Forelimb muscle (tissue), 1 donor: ENCODE data around the gene MYBPHL. TPM values are rescaled to one million over a fixed set of nuclear protein-coding genes. Genes with fewer than 3 reads are reported as not detected.

Source experiments
- DNase-seq: peaks from one replicate; pipeline ENCODE4 v3.0.0-alpha.2; 2013; ENCODE audit warnings: low read depth
- polyA plus RNA-seq: library from polyadenylated mRNA; unstranded; fragments of 120-200 nt; gene quantifications from one replicate; pipeline ENCODE4 v1.2.1, GENCODE V29; 2013; ENCODE audit not compliant: insufficient read length

Gene MYBPHL
- polyA plus RNA-seq, 1 donor: 1.2 TPM

- DNase-seq: no peak
Observed at GRCh38 chr1:109279615-109280278, 27.1 kb downstream of the MYBPHL start.

DNA sequence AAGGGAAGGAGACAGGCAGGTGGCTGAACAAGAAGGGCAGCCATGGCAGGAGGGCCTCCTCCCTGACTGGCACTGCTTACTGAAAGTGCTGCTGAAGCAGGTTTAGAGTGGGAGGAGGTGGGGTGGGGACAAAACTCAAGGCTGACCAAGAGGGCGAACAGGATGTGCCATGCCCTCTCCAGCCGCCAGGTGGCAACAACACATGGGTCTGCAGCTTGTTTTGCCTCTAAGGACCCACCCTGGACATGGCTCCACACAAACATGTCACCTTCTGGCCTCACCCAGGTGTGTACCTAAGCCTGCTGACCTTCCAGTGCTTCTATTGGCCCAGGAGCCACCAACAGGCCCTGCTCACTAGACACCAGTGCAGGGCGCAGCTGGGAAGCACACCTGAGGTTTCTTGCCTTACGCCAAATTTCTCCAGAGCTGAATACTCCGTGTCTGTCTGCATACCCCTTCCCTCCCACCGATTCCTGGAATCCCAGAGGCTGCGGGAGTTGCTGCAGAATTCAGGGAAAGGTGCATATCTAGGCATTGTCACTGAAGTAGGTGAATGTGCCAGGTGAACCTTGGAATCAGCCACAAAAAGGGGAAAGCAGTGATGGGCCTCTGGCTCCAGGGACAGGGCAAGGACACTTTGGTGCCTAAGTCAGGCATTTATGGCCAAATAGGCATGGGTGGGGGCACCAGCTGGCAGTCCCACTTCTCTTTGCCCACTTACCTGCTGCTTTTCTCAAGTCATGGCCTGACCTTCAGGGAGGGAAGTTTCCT, 29.2 kb downstream of the MYBPHL start:
- no peak for DNase-seq

GRCh38 chr1:109275706-109276345, 31.0 kb downstream of the MYBPHL start:
- DNase-seq: no peak

- no peak for DNase-seq
Observed at GRCh38 chr1:109274533-109275476, 32.0 kb downstream of the MYBPHL start.

GRCh38 chr1:109273570-109274288, 33.1 kb downstream of the MYBPHL start:
- no peak for DNase-seq

DNA sequence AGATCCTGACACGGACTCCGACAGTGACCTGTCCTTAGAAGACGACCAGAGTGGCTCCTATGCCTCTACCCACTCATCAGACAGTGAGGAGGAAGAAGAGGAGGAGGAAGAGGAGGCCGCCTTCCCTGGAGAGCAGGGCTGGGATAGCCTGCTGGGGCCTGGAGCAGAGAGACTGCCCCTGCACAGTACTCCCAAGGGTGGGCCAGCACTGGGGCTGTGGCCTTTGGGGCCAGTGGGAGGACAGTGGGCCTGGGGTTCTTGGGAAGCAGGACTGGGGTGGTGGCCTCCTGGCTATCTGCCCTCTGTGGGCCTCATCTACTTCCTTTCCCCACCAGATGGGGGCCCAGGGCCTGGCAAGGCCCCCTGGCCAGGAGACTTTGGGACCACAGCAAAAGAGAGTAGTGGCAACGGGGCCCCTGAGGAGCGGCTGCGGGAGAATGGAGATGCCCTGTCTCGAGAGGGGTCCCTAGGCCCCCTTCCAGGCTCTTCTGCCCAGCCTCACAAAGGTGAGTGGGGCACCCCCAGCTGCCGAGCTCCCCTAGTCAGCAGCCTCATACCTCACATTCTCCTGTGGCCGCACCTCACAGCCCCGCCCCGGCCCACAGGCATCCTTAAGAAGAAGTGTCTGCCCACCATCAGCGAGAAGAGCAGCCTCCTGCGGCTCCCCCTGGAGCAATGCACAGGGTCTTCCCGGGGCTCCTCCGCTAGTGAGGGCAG, 33.8 kb downstream of the MYBPHL start:
- no peak for DNase-seq

DNA sequence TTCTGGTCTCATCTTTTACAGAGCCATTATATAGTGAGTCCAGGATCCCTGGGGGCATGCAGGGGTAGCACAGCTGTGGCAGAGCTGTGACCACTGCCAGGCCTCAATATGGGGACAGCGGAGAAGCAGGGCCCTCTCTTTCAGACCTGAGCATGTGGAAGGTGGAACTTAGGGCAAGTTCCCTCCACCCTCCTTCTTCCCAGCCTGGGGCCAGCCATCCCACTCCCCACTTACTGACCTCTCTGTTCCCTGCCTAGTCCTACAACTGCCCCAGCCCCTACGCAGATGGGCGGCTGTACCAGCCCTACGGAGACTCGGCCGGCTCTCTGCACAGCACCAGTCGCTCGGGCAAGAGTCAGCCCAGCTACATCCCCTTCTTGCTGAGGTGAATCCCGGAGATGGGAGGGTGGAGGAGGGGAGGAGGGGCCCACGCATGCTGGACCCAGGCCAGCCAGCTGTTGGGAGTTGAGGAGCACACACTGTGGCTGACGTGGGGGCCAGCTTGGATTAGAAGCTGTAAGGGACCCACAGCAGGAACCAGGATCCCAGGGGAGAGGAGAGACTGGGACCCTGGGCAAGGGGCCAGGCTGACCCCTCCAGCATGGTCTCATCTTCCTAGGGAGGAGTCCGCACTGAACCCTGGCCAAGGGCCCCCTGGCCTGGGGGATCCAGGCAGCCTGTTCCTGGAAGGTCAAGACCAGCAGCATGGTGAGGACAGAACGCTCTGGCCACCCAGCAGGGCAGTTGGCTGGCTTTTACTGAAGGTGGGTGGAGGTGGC, 34.6 kb downstream of the MYBPHL start:
- DNase-seq: no peak

- no peak for DNase-seq
Observed at GRCh38 chr1:109271458-109271857, 35.4 kb downstream of the MYBPHL start.

GRCh38 chr1:109270623-109271317, 36.0 kb downstream of the MYBPHL start:
- DNase-seq: no peak

DNA sequence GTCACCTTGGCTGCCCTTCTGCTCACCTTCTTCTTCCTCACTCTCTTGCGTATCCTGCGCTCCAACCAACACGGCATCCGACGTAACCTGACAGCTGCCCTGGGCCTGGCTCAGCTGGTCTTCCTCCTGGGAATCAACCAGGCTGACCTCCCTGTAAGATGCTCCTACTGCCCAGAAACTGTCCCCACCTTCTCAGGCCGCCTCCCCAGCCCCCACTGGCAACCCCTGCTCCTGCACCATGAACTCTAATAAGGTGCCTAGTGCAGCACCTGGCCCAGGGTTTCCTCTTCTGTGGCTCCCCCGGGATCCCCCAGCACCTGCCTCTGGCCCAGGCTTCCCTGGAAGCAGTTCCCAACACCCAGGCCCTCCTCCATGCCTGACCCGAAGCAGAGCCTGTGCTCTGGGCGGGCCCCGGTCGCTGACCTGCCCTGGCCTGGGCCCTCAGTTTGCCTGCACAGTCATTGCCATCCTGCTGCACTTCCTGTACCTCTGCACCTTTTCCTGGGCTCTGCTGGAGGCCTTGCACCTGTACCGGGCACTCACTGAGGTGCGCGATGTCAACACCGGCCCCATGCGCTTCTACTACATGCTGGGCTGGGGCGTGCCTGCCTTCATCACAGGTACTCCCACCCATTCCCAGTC, 36.7 kb downstream of the MYBPHL start:
- DNase-seq: no peak

DNA sequence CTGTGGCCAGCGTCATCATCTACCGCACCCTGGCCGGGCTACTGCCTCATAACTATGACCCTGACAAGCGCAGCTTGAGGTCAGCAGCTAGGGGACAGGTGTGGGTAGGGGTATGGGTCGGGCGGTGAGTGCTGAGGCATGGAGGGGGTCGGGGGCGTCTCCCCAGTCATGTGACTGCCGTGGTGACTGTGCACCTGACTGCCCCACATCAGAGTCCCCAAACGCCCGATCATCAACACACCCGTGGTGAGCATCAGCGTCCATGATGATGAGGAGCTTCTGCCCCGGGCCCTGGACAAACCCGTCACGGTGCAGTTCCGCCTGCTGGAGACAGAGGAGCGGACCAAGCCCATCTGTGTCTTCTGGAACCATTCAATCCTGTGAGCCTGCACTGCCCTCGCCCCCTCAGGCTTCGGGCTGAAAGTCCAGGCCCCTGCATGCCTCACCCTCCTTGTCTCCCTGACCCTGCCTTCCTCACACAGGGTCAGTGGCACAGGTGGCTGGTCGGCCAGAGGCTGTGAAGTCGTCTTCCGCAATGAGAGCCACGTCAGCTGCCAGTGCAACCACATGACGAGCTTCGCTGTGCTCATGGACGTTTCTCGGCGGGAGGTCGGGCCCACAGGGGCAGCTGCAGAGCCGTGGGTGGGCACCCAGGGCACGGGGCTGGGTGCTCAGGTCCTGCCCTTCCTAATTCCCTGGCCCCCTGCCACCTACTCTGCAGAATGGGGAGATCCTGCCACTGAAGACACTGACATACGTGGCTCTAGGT, 37.4 kb downstream of the MYBPHL start:
- DNase-seq: no peak

DNA sequence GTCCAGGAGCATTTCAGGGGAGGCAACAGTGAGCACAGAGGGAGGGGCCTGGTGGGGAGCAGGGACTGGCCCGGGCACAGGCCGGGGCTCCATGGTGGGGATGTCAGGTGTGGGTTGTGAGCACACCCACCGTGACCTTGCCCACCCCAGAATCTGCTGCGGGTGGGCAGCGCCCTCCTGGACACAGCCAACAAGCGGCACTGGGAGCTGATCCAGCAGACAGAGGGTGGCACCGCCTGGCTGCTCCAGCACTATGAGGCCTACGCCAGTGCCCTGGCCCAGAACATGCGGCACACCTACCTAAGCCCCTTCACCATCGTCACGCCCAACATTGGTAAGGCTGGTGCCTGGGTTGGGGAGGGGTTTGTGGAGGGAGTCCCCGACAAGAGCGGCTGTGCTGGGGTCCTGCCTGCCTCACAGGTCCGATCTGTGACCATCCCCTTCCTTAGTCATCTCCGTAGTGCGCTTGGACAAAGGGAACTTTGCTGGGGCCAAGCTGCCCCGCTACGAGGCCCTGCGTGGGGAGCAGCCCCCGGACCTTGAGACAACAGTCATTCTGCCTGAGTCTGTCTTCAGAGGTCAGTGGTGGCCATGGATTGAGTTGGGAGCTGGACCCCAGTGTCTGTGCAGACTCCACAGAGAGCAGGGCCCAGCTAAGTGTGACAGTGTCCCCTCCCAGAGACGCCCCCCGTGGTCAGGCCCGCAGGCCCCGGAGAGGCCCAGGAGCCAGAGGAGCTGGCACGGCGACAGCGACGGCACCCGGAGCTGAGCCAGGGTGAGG, 38.2 kb downstream of the MYBPHL start:
- DNase-seq: no peak

GRCh38 chr1:109267743-109268300, 39.0 kb downstream of the MYBPHL start:
- DNase-seq: no peak

DNA sequence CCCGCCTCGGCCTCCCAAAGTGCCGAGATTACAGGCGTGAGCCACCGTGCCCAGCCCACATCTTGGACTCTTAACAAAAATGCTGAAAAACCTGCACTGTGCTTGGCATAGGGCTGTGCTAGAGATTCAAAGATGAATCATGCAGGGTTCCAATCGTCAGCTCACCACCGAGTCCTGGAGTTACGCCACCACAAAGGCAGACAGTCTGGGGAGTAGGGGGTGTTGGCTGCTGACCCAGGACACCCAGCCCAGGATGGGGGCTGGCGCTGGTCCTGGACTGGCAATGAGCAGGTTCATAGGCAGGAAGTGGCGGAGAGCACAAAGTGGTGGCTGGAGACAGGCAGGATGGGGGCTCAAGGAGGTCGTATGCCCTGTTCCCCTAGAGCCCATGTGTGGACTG, 39.8 kb downstream of the MYBPHL start:
- no peak for DNase-seq

DNA sequence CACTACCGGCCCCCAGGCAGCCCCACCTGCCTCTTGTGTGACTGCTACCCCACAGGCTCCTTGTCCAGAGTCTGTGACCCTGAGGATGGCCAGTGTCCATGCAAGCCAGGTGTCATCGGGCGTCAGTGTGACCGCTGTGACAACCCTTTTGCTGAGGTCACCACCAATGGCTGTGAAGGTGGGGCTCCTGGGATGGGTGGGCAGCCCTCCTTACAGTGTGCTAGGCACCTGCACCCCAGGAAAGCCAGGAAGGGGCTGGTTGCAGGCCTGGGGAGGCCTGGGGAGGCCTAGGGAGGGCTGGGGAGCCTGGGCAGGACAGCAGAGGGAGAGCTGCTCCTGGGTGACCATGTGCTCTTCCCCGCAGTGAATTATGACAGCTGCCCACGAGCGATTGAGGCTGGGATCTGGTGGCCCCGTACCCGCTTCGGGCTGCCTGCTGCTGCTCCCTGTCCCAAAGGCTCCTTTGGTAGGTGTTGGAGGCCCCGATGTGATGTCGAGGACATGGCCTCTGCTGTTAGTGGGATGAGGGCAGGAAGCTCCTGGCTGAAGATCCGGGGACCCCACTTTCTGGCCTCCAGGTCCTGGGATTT, 41.0 kb downstream of the MYBPHL start:
- no peak for DNase-seq

GRCh38 chr1:109265016-109265415, 41.8 kb downstream of the MYBPHL start:
- no peak for DNase-seq
